HepG2 (cell line): Measurements from ENCODE around the gene AMIGO2. TPM values are rescaled to one million over a fixed set of nuclear protein-coding genes. Genes with fewer than 3 reads are reported as not detected.
"Not testable (repeated sequence)": the region's sequence is repeated elsewhere in the genome, so short reads cannot be mapped to it uniquely, and the experiment has no call there.

Experiments
- ATAC-seq: fragments of 200-7000 bp; cut with Tn5 transposase; 3 replicates; pipeline ENCODE4 v1.9.1; 2020; ENCODE audit warnings: mild to moderate bottlenecking, moderate library complexity
- BruUV-seq: library from RNA; stranded (reverse); fragments of 400-500 nt; replicated peaks from 2 replicates; lab custom pipeline; 2021; lab: Mats Ljungman, UMichigan
- CTCF ChIA-PET: fragments of 300-600 bp; formaldehyde crosslinking; extraction: SDS; loops from one replicate; lab custom pipeline; 2021; ENCODE audit warnings: low total read pairs, inconsistent platforms, low intra/inter-chr PET ratio; lab: Yijun Ruan, JAX
- POLR2A ChIA-PET: fragments of 350-600 bp; sonication (Branson Sonifier 250); formaldehyde crosslinking; loops from one replicate; lab custom pipeline; 2020; ENCODE audit warnings: antibody characterized with exemption, inconsistent platforms; lab: Yijun Ruan, JAX
- DNase-seq: peaks from one replicate; pipeline ENCODE4 v3.0.0-alpha.2; 2015; ENCODE audit warnings: low spot score
- FAIRE-seq: peaks from 3 replicates; lab custom pipeline; 2011; peaks lifted over from hg19 to GRCh38; lab: Jason Lieb, UNC
- H2AFZ ChIP-seq: one replicate; pipeline ENCODE4 v1.6.1; 2011; ENCODE audit warnings: low read length, inconsistent platforms
- H3K27ac ChIP-seq: fragments of 300-600 bp; 3 replicates; pipeline ENCODE4 v1.8.0; 2011; ENCODE audit warnings: mixed run types, mild to moderate bottlenecking, mixed read lengths, low read length, inconsistent platforms; ENCODE audit not compliant: insufficient read depth; ENCODE audit errors: extremely low read length
- H3K27me3 ChIP-seq, 2 experiments: fragments of 200-600 bp in 1 of 2; 2 replicates in 1 of 2; 3 replicates in 1 of 2; pipeline versions ENCODE4 v1.6.0 to v1.8.0; 2011; ENCODE audit warnings: low read length in 2 of 2, mild to moderate bottlenecking in 2 of 2, moderate library complexity in 2 of 2, inconsistent platforms in 1 of 2; ENCODE audit not compliant: insufficient read depth in 2 of 2, control insufficient read depth in 1 of 2
- H3K36me3 ChIP-seq, 2 experiments: fragments of 200-600 bp in 1 of 2; replicated peaks in 1 of 2; 2 replicates in 1 of 2; 3 replicates in 1 of 2; pipeline versions ENCODE4 v1.5.1 to v1.8.0; 2011; ENCODE audit warnings: low read length in 2 of 2, inconsistent platforms in 1 of 2; ENCODE audit not compliant: insufficient read depth in 2 of 2, control insufficient read depth in 1 of 2
- H3K4me1 ChIP-seq: 2 replicates; pipeline ENCODE4 v1.5.1; 2012; ENCODE audit warnings: low read length, inconsistent platforms; ENCODE audit not compliant: insufficient read depth
- H3K4me2 ChIP-seq: 2 replicates; pipeline ENCODE4 v1.6.0; 2011; ENCODE audit warnings: low read depth, low read length, inconsistent platforms
- H3K4me3 ChIP-seq, 3 experiments: fragments of 200-600 bp in 1 of 3; sonication (generic), shearing (Covaris generic) in 1 of 3; replicated peaks in 1 of 3; 2 replicates each; pipeline ENCODE4 v1.5.1; 2011 to 2016; ENCODE audit warnings: low read length in 3 of 3, inconsistent platforms in 2 of 3, low read depth in 2 of 3, mild to moderate bottlenecking in 2 of 3, control low read depth in 1 of 3, mixed read lengths in 1 of 3; ENCODE audit not compliant: insufficient read depth in 1 of 3
- H3K79me2 ChIP-seq: one replicate; pipeline ENCODE4 v1.6.1; 2011; ENCODE audit warnings: low read length, inconsistent platforms; ENCODE audit not compliant: insufficient read depth
- H3K9ac ChIP-seq: 2 replicates; pipeline ENCODE4 v1.6.0; 2011; ENCODE audit warnings: mild to moderate bottlenecking, low read depth, low read length, inconsistent platforms; ENCODE audit not compliant: insufficient read depth
- H3K9me3 ChIP-seq: 2 replicates; pipeline ENCODE4 v1.5.1; 2012; ENCODE audit warnings: mild to moderate bottlenecking, low read length
- H4K20me1 ChIP-seq: 2 replicates; pipeline ENCODE4 v1.6.0; 2011; ENCODE audit warnings: inconsistent platforms, mild to moderate bottlenecking, low read length, moderate library complexity; ENCODE audit not compliant: insufficient read depth
- CREM ChIP-seq, 2 experiments: sonication (generic) in 1 of 2; formaldehyde crosslinking in 1 of 2; IDR thresholded peaks; 2 replicates each; pipeline versions ENCODE4 v1.4.0 to v1.6.1; 2016 to 2020; ENCODE audit warnings: antibody characterized with exemption in 1 of 2, mild to moderate bottlenecking in 1 of 2, missing genetic modification reagents in 1 of 2
- HMGA1 ChIP-seq: sonication (generic); formaldehyde crosslinking; conservative IDR thresholded peaks from 2 replicates; pipeline ENCODE4 v1.4.0; 2020; ENCODE audit warnings: missing genetic modification reagents
- NCOR1 ChIP-seq: fragments of 200-600 bp; sonication (generic); IDR thresholded peaks from 2 replicates; pipeline ENCODE4 v1.7.0; 2017; ENCODE audit warnings: antibody characterized with exemption, low read length, borderline replicate concordance
- RAD21 ChIP-seq: fragments of 450-650 bp; formaldehyde crosslinking; IDR thresholded peaks from 2 replicates; pipeline ENCODE4 v1.5.0; 2020; ENCODE audit warnings: mild to moderate bottlenecking
- SUZ12 ChIP-seq: fragments of 150-350 bp; IDR thresholded peaks from 2 replicates; pipeline ENCODE4 v1.6.1; 2014; ENCODE audit warnings: low read depth, low read length
- ZNF24 ChIP-seq: fragments of 450-650 bp; IDR thresholded peaks from 2 replicates; pipeline ENCODE4 v1.6.1; 2017; ENCODE audit warnings: antibody characterized with exemption, mild to moderate bottlenecking
- ZNF558 ChIP-seq: sonication (generic); formaldehyde crosslinking; IDR thresholded peaks from 2 replicates; pipeline ENCODE4 v1.9.0; 2022; ENCODE audit warnings: mild to moderate bottlenecking, missing genetic modification reagents, borderline replicate concordance
- ZSCAN22 ChIP-seq: sonication (generic); formaldehyde crosslinking; IDR thresholded peaks from 2 replicates; pipeline ENCODE4 v1.4.0; 2020; ENCODE audit warnings: mild to moderate bottlenecking, missing genetic modification reagents
- WGBS: methylation state at CpG from one replicate; pipeline ENCODE4 v1.1.6; 2017; ENCODE audit warnings: low lambda C conversion rate; 5-methylcytosine and 5-hydroxymethylcytosine counted together
- in situ Hi-C: cut with HindIII; loops from 2 replicates; pipeline ENCODE4 v1.10.0; 2017; ENCODE audit warnings: low pct_unique_long_range_greater_than_20kb; ENCODE audit not compliant: extremely low pct_ligation_motif_present
- intact Hi-C: fragments of 100-400 bp; cut with micrococcal nuclease; formaldehyde crosslinking; loops from one replicate; pipeline ENCODE4 v1.10.0; 2022; ENCODE audit not compliant: unreplicated experiment
- polyA plus RNA-seq, 8 experiments: library from polyadenylated mRNA; depleted of rRNA in 3 of 8; stranded (reverse) in 7 of 8; unstranded in 1 of 8; fragments of >200 nt; fragmentation: Illumina TruSeq in 4 of 8; extraction: Trizol in 4 of 8; gene quantifications; 2 replicates each; pipeline versions ENCODE4 v1.2.1 to v1.2.3, GENCODE V29; 2011 to 2016; ENCODE audit warnings: low read depth in 4 of 8, missing spikeins in 1 of 8, mixed read lengths in 1 of 8; ENCODE audit not compliant: insufficient read depth in 1 of 8
- total RNA-seq, 5 experiments: library from RNA; depleted of rRNA; stranded (reverse); fragments of >200 nt; fragmentation: Illumina TruSeq; extraction: Trizol; gene quantifications; 2 replicates each; pipeline ENCODE4 v1.2.3, GENCODE V29; 2016; ENCODE audit warnings: low read depth in 1 of 5
- TF ChIP-seq, protein P1 (sequence below): sonication (generic); formaldehyde crosslinking; IDR thresholded peaks from 2 replicates; pipeline ENCODE4 v1.4.0; 2020; ENCODE audit warnings: missing genetic modification reagents

Gene AMIGO2
- total and polyA plus RNA-seq, 2 of the 13 experiments (the other 11 are each of a cell fraction or from before 2014, with no cell fraction given), result not detected

DNA sequence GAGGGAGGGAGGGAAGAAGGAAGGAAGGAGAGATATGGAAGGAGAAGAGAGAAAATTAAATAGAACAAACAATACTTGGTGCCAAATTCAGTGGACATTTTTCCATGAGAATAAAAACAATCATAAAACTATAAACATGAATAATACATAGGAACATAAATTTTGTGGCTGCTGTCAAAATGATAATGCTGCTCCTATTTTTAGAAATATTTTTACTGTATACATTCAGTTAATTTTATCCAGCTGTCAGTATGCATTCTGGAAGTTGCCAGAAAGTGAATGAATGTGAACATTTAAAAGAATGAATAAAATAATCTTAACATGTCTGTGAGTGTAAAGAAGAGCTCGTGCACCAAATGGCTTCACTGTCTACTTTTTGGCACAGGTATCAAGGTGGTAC, 14.2 kb downstream of the AMIGO2 start:
- H3K9me3 ChIP-seq, result no peaks in the 10 kb centered on the region
- H3K79me2 ChIP-seq, result no peaks in the 10 kb centered on the region
- intact Hi-C loops (no loop called here), in situ Hi-C loops (no loop called here)
- WGBS, result 0% methylated on average over 1 of the region's 1 CpG
- H3K9ac ChIP-seq, result no peak overlapping the region
- no peaks in the 10 kb centered on the region for H4K20me1 ChIP-seq
- BruUV-seq, result no TSS peak
- no peaks in the 10 kb centered on the region for H3K36me3 ChIP-seq
- FAIRE-seq (no peak), ATAC-seq (no peak), DNase-seq (no peak)
- H3K27me3 ChIP-seq, result no peaks in the 10 kb centered on the region
- no peak for TF ChIP-seq ZSCAN22 (CRISPR knock-in tag)
- no peak for TF ChIP-seq CREM (IDR thresholded peaks at IDR 0.05)
- no peak for TF ChIP-seq CREM (CRISPR knock-in tag; IDR thresholded peaks at IDR 0.05)
- no peak for TF ChIP-seq ZNF24
- TF ChIP-seq, protein P1, sequence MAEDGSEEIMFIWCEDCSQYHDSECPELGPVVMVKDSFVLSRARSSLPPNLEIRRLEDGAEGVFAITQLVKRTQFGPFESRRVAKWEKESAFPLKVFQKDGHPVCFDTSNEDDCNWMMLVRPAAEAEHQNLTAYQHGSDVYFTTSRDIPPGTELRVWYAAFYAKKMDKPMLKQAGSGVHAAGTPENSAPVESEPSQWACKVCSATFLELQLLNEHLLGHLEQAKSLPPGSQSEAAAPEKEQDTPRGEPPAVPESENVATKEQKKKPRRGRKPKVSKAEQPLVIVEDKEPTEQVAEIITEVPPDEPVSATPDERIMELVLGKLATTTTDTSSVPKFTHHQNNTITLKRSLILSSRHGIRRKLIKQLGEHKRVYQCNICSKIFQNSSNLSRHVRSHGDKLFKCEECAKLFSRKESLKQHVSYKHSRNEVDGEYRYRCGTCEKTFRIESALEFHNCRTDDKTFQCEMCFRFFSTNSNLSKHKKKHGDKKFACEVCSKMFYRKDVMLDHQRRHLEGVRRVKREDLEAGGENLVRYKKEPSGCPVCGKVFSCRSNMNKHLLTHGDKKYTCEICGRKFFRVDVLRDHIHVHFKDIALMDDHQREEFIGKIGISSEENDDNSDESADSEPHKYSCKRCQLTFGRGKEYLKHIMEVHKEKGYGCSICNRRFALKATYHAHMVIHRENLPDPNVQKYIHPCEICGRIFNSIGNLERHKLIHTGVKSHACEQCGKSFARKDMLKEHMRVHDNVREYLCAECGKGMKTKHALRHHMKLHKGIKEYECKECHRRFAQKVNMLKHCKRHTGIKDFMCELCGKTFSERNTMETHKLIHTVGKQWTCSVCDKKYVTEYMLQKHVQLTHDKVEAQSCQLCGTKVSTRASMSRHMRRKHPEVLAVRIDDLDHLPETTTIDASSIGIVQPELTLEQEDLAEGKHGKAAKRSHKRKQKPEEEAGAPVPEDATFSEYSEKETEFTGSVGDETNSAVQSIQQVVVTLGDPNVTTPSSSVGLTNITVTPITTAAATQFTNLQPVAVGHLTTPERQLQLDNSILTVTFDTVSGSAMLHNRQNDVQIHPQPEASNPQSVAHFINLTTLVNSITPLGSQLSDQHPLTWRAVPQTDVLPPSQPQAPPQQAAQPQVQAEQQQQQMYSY (CRISPR knock-in tag), result no peak
- TF ChIP-seq RAD21, result no peak
- TF ChIP-seq HMGA1 (CRISPR knock-in tag), result no peak
- TF ChIP-seq SUZ12, result no peak
- TF ChIP-seq NCOR1, result no peak
- no peak for TF ChIP-seq ZNF558
- H3K4me1 ChIP-seq, result no peaks in the 10 kb centered on the region
- no peak overlapping the region for H3K27ac ChIP-seq
- H3K4me3 ChIP-seq, result no peak overlapping the region
- no peak overlapping the region for H3K4me2 ChIP-seq
- ChIA-PET CTCF (no interaction called here), POLR2A (no interaction called here)
- H2AFZ ChIP-seq, result no peak overlapping the region

DNA sequence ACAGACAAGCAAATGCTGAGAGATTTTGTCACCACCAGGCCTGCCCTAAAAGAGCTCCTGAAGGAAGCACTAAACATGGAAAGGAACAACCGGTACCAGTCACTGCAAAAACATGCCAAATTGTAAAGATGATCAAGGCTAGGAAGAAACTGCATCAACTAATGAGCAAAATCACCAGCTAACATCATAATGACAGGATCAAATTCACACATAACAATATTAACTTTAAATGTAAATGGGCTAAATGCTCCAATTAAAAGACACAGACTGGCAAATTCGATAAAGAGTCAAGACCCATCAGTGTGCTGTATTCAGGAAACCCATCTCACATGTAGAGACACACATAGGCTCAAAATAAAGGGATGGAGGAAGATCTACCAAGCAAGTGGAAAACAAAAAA, 21.1 kb downstream of the AMIGO2 start:
- H3K36me3 ChIP-seq, POLR2A ChIA-PET, H3K4me3 ChIP-seq, DNase-seq, H3K4me2 ChIP-seq, ATAC-seq, H3K9ac ChIP-seq, H3K27ac ChIP-seq, H3K4me1 ChIP-seq, H3K79me2 ChIP-seq, H4K20me1 ChIP-seq, H2AFZ ChIP-seq, H3K27me3 ChIP-seq, FAIRE-seq, H3K9me3 ChIP-seq, BruUV-seq, in situ Hi-C loops, intact Hi-C loops, CTCF ChIA-PET: not testable (repeated sequence)
- WGBS, result 0% methylated on average over 2 of the region's 2 CpGs

DNA sequence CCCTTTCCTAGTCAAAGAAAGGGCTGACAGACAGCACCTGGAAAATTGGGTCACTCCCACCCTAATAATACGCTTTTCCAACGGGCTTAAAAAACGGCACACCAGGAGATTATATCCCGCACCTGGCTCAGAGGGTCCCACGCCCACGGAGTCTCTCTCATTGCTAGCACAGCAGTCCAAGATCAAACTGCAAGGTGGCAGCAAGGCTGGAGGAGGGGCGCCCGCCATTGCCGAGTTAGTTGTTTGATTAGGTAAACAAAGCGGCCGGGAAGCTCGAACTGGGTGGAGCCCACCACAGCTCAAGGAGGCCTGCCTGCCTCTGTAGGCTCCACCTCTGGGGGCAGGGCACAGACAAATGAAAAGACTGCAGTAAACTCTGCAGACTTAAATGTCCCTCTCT, 22.8 kb downstream of the AMIGO2 start:
- ATAC-seq, CTCF ChIA-PET, H3K27me3 ChIP-seq, intact Hi-C loops, H3K4me3 ChIP-seq, FAIRE-seq, BruUV-seq, H3K4me2 ChIP-seq, H3K9me3 ChIP-seq, H3K4me1 ChIP-seq, POLR2A ChIA-PET, H3K9ac ChIP-seq, H4K20me1 ChIP-seq, H3K27ac ChIP-seq, DNase-seq, H2AFZ ChIP-seq, H3K36me3 ChIP-seq, in situ Hi-C loops, H3K79me2 ChIP-seq: not testable (repeated sequence)
- WGBS, result 22% methylated on average over 10 of the region's 12 CpGs
